ENCODE data around the gene RDH16. TPM values are rescaled to one million over a fixed set of nuclear protein-coding genes. Genes with fewer than 3 reads are reported as not detected.

Gene RDH16
- total RNA-seq, 1 donor from 2014 or later, result 1.2 TPM

DNA sequence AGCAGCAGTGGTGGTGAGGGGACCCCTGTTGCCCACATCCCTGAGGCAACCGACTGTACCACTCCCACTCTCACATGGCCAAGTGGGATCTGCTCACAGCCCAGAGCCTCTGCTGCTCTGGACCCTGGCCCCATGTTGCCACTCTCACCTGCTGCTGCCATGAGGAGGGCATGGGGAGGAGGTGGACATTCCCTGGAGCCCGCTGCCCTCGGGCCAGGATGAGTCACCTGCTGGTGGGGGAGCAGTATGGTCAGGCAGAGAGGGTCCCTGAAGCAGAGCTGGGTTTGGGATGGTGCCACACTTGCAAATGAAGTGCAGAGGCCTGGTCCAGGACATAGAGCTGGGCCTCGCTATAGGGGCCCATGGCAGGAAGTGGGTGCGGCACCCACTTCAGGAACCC lies 49.3 kb downstream of the RDH16 start:
- Histone ChIP-seq H3F3A (ENCODE audit: low read depth) (no peaks in the 10 kb centered on the region), H3K79me2 (ENCODE audit: low read depth) (no peaks in the 10 kb centered on the region), H4K20me1 (ENCODE audit: low read depth) (no peaks in the 10 kb centered on the region), H3K9me3 (ENCODE audit: low read depth) (peaks cover 14% of the 10 kb centered on the region), H3K4me1 (no peaks in the 10 kb centered on the region), H3K9ac (no peak overlapping the region), H3K4me3 (no peak overlapping the region), H3K4me2 (no peak overlapping the region), H2AFZ (replicated peaks) (no peak overlapping the region), H3K27me3 (no peaks in the 10 kb centered on the region), H3K36me3 (no peaks in the 10 kb centered on the region), H3K27ac (no peak overlapping the region)
- no peak for DNase-seq (ENCODE audit: low spot score)
- H3K36me3 Mint-ChIP-seq, result no peaks in the 10 kb centered on the region
- peaks cover 33% of the 10 kb centered on the region for H3K9me3 Mint-ChIP-seq
- H3K4me1 Mint-ChIP-seq, result no peaks in the 10 kb centered on the region
- no peak overlapping the region for H3K27ac Mint-ChIP-seq
- TF ChIP-seq EZH2 (IDR thresholded peaks at IDR 0.05), result no peak
- TF ChIP-seq EZH2phosphoT487 (IDR thresholded peaks at IDR 0.05), result no peak
- TF ChIP-seq, protein P1, sequence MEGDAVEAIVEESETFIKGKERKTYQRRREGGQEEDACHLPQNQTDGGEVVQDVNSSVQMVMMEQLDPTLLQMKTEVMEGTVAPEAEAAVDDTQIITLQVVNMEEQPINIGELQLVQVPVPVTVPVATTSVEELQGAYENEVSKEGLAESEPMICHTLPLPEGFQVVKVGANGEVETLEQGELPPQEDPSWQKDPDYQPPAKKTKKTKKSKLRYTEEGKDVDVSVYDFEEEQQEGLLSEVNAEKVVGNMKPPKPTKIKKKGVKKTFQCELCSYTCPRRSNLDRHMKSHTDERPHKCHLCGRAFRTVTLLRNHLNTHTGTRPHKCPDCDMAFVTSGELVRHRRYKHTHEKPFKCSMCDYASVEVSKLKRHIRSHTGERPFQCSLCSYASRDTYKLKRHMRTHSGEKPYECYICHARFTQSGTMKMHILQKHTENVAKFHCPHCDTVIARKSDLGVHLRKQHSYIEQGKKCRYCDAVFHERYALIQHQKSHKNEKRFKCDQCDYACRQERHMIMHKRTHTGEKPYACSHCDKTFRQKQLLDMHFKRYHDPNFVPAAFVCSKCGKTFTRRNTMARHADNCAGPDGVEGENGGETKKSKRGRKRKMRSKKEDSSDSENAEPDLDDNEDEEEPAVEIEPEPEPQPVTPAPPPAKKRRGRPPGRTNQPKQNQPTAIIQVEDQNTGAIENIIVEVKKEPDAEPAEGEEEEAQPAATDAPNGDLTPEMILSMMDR (IDR thresholded peaks at IDR 0.05), result no peak
- no peak overlapping the region for H3K4me3 Mint-ChIP-seq
- H3K27me3 Mint-ChIP-seq (ENCODE audit: insufficient read depth, low read depth), result peaks cover 20% of the 10 kb centered on the region

DNA sequence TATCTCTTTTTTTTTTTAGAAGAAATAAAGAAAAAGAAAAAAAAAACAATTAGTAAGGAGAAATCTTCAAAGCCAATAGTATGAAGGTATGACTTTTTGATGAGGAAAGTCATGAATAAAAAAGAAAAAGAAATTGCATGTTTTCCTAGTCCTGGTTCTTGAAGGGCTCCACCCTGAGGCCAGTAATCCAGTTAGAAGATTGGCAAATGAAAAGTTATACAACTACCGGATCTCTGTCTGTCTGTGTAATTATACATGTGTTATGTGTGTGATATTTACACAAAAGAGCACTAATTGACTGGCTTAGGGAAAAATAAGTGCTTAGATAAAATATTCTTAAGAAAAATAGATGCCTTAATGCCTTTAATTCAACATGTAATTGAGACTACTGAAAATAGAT lies 51.6 kb downstream of the RDH16 start:
- TF ChIP-seq EZH2phosphoT487 (IDR thresholded peaks at IDR 0.05), result no peak
- no peak for TF ChIP-seq EZH2 (IDR thresholded peaks at IDR 0.05)
- TF ChIP-seq, protein P1 (IDR thresholded peaks at IDR 0.05), result no peak
- peaks cover 14% of the 10 kb centered on the region for H3K9me3 ChIP-seq (ENCODE audit: low read depth)
- no peaks in the 10 kb centered on the region for H3K79me2 ChIP-seq (ENCODE audit: low read depth)
- no peaks in the 10 kb centered on the region for H3K36me3 Mint-ChIP-seq
- peaks cover 36% of the 10 kb centered on the region for H3K9me3 Mint-ChIP-seq
- H4K20me1 ChIP-seq (ENCODE audit: low read depth), result no peaks in the 10 kb centered on the region
- no peaks in the 10 kb centered on the region for H3K36me3 ChIP-seq
- H3K27ac ChIP-seq, result no peak overlapping the region
- no peaks in the 10 kb centered on the region for H3K4me1 ChIP-seq
- H3K4me3 ChIP-seq, result no peak overlapping the region
- H2AFZ ChIP-seq (replicated peaks), result no peak overlapping the region
- no peak overlapping the region for H3K27ac Mint-ChIP-seq
- H3K27me3 ChIP-seq, result no peaks in the 10 kb centered on the region
- H3K4me2 ChIP-seq, result no peak overlapping the region
- no peaks in the 10 kb centered on the region for H3K4me1 Mint-ChIP-seq
- no peaks in the 10 kb centered on the region for H3F3A ChIP-seq (ENCODE audit: low read depth)
- no peak overlapping the region for H3K4me3 Mint-ChIP-seq
- H3K27me3 Mint-ChIP-seq (ENCODE audit: insufficient read depth, low read depth), result peaks cover 14% of the 10 kb centered on the region
- no peak overlapping the region for H3K9ac ChIP-seq
- DNase-seq (ENCODE audit: low spot score), result no peak

DNA sequence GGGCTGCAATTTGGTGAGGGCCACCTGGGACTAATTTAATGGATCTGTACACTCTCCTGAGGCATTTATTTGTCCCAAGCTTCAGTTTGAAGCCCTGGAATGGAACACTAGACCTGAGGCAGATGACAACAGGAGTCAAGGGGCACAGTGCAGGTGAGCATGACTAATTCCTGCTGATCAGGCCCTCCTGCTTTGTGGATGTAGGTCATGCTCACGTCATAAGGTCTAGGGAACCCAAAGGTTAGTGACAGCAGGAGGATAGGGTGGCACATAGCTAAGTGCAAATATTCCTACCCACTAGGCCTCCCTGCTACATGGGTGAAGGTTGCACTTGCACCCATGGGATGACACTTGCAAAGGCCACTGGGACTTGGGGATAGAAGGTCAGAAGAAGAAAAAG lies 54.0 kb downstream of the RDH16 start:
- Histone ChIP-seq H4K20me1 (ENCODE audit: low read depth) (no peaks in the 10 kb centered on the region), H2AFZ (replicated peaks) (no peak overlapping the region), H3K9ac (no peak overlapping the region), H3K27ac (no peak overlapping the region), H3K79me2 (ENCODE audit: low read depth) (no peaks in the 10 kb centered on the region), H3F3A (ENCODE audit: low read depth) (no peaks in the 10 kb centered on the region), H3K36me3 (no peaks in the 10 kb centered on the region), H3K9me3 (ENCODE audit: low read depth) (peaks cover 4% of the 10 kb centered on the region), H3K4me1 (no peaks in the 10 kb centered on the region), H3K27me3 (no peaks in the 10 kb centered on the region), H3K4me3 (no peak overlapping the region), H3K4me2 (no peak overlapping the region)
- no peak overlapping the region for H3K27ac Mint-ChIP-seq
- peaks cover 12% of the 10 kb centered on the region for H3K27me3 Mint-ChIP-seq (ENCODE audit: insufficient read depth, low read depth)
- no peaks in the 10 kb centered on the region for H3K36me3 Mint-ChIP-seq
- no peak overlapping the region for H3K4me3 Mint-ChIP-seq
- TF ChIP-seq EZH2 (IDR thresholded peaks at IDR 0.05) (no peak), EZH2phosphoT487 (IDR thresholded peaks at IDR 0.05) (no peak)
- TF ChIP-seq, protein P1 (IDR thresholded peaks at IDR 0.05), result no peak
- DNase-seq (ENCODE audit: low spot score), result no peak
- peaks cover 22% of the 10 kb centered on the region for H3K9me3 Mint-ChIP-seq
- no peaks in the 10 kb centered on the region for H3K4me1 Mint-ChIP-seq

Other genes with a start within 250 kb of the RDH16 start
- 1,855 and 2,450 TPM in 2 replicates for gene NACA, start 232.3 kb downstream of the RDH16 start, total RNA-seq (ENCODE audit: low replicate concordance)
- 108 and 166 TPM in 2 replicates for gene PRIM1, start 205.3 kb downstream of the RDH16 start, total RNA-seq (ENCODE audit: low replicate concordance)
- gene HSD17B6, start 194.3 kb downstream of the RDH16 start, total RNA-seq (ENCODE audit: low replicate concordance), result 2.5 and 10.0 TPM in 2 replicates
- gene SDR9C7, start 23.2 kb downstream of the RDH16 start, total RNA-seq (ENCODE audit: low replicate concordance), result 0.28 and 0.32 TPM in 2 replicates
- gene ZBTB39, start 48.9 kb upstream of the RDH16 start, total RNA-seq (ENCODE audit: low replicate concordance), result 21.1 and 29.7 TPM in 2 replicates
- gene TAC3, start 58.9 kb upstream of the RDH16 start, total RNA-seq (ENCODE audit: low replicate concordance), result 6.0 and 13.8 TPM in 2 replicates
- gene MYO1A, start 92.5 kb upstream of the RDH16 start, total RNA-seq (ENCODE audit: low replicate concordance), result 0.19 TPM in 1 of 2 replicates, not detected in the other
- gene NEMP1, start 121.2 kb upstream of the RDH16 start, total RNA-seq (ENCODE audit: low replicate concordance), result 55.3 and 72.0 TPM in 2 replicates
- gene NAB2, start 131.5 kb upstream of the RDH16 start, total RNA-seq (ENCODE audit: low replicate concordance), result 19.8 and 41.3 TPM in 2 replicates
- 12.9 and 21.6 TPM in 2 replicates for gene STAT6, start 153.8 kb upstream of the RDH16 start, total RNA-seq (ENCODE audit: low replicate concordance)
- gene LRP1, start 170.9 kb upstream of the RDH16 start, total RNA-seq (ENCODE audit: low replicate concordance), result 13.9 and 31.9 TPM in 2 replicates
- gene LRP1-AS, start 190.0 kb upstream of the RDH16 start, total RNA-seq (ENCODE audit: low replicate concordance), result not detected in 2 replicates